Heart right ventricle (tissue), 16 donors: ENCODE measurements around the gene AGAP2. TPM values are rescaled to one million over a fixed set of nuclear protein-coding genes. Genes with fewer than 3 reads are reported as not detected.
"Not testable (repeated sequence)": the region's sequence is repeated elsewhere in the genome, so short reads cannot be mapped to it uniquely, and the experiment has no call there.

Experiments used
- ATAC-seq, 8 donors: fragments of 200-7000 bp; cut with Tn5 transposase; one replicate each; pipeline ENCODE4 v1.9.1; 2020; ENCODE audit warnings: mild to moderate bottlenecking in 8 of 8, moderate library complexity in 8 of 8, moderate number of reproducible peaks in 1 of 8
- DNase-seq, 2 donors: peaks; one replicate each; pipeline ENCODE4 v3.0.0-alpha.2; 2020
- H3K27ac ChIP-seq, 10 donors: fragments of 200-600 bp; sonication (generic) in 2 of 10; one replicate each; pipeline versions ENCODE4 v1.5.0 to v1.8.0; 2020 to 2022; ENCODE audit warnings: mild to moderate bottlenecking in 3 of 10
- H3K27me3 ChIP-seq, 7 donors: fragments of 200-600 bp; one replicate each; pipeline ENCODE4 v1.8.0; 2021 to 2022; ENCODE audit warnings: mild to moderate bottlenecking in 2 of 7
- H3K36me3 ChIP-seq, 9 donors: fragments of 200-600 bp; sonication (generic) in 1 of 9; one replicate each; pipeline versions ENCODE4 v1.5.0 to v1.8.0; 2020 to 2022; ENCODE audit warnings: mild to moderate bottlenecking in 2 of 9
- H3K4me1 ChIP-seq, 9 donors: fragments of 200-600 bp; sonication (generic) in 1 of 9; one replicate each; pipeline versions ENCODE4 v1.5.0 to v1.8.0; 2020 to 2022; ENCODE audit warnings: mild to moderate bottlenecking in 4 of 9
- H3K4me3 ChIP-seq, 10 donors: fragments of 200-600 bp; sonication (generic) in 2 of 10; one replicate each; pipeline versions ENCODE4 v1.5.0 to v1.8.0; 2020 to 2022; ENCODE audit warnings: mild to moderate bottlenecking in 7 of 10, moderate library complexity in 2 of 10
- H3K9me3 ChIP-seq, 11 donors: fragments of 200-600 bp in 10 of 11; sonication (generic) in 2 of 11; one replicate each; pipeline versions ENCODE4 v1.5.0 to v1.8.0; 2013 to 2022; ENCODE audit warnings: mild to moderate bottlenecking in 2 of 11, control low read depth in 1 of 11, moderate library complexity in 1 of 11
- CTCF ChIP-seq, 9 donors: fragments of 200-600 bp; sonication (generic) in 2 of 9; IDR thresholded peaks; one replicate each; pipeline versions ENCODE4 v1.5.0 to v1.8.0; 2021 to 2022; ENCODE audit warnings: antibody characterized with exemption in 9 of 9, mild to moderate bottlenecking in 5 of 9, moderate library complexity in 1 of 9
- WGBS, 2 donors: extraction: QIAGEN DNeasy Blood & Tissue Kit; methylation state at CpG; one replicate each; pipeline ENCODE4 v1.1.7; 2013; ENCODE audit warnings: inconsistent platforms in 1 of 2; 5-methylcytosine and 5-hydroxymethylcytosine counted together
- intact Hi-C, 10 donors: fragments of 100-400 bp; cut with DNase I; formaldehyde crosslinking; loops; one replicate each; pipeline versions ENCODE4 v1.11.1 to v1.14.2; 2022
- microRNA-seq, 2 donors: library from miRNA; unstranded; fragments of <30 nt; microRNA quantifications; one replicate each; pipeline ENCODE4 v1.2.0, GENCODE V29; 2021
- polyA plus RNA-seq, 2 donors: library from polyadenylated mRNA; stranded (reverse); fragments of 200-250 nt; gene quantifications; one replicate each; pipeline ENCODE4 v1.2.3, GENCODE V29; 2013
- total RNA-seq, 10 donors: library from RNA; stranded (reverse); fragmentation: NEBNext Ultra II Directional in 3 of 10; extraction: Animal tissue kit (Norgen Biotek cat#: 25700) in 3 of 10; gene quantifications; one replicate each; pipeline versions ENCODE4 v1.2.1 to v1.2.4, GENCODE V29; 2021 to 2023
- donor health status: Arrhythmogenic right ventricular cardiomyopathy.
- donor health status: ischemic (EF 13 %, LVEDD 7.1; RV severe dilation, severe dysfunction).
- donor health status: healthy with polysubstance abuse.
- donor health status: DM: no; HTN: yes; CAD: no.
- donor health status: DM: no; HTN: no; CAD: no.
- donor health status: ischemic (EF 25% LVEDD 6.9; RV normal size, moderate dysfunction).
- donor health status: ischemic (EF 25% LVEDD 5.7; RV mildly dilated, moderate dysfunction).
- donor health status: healthy.
- donor health status: DM: yes; HTN: yes; CAD: no.
- donor health status: Ischemic cardiomyopathy.
- donor health status: ischemic (EF 35%, LVEDD 5.7; RV mildly dilated, moderate dysfunction).
- donor health status: nonischemic (EF 11% LVEDD 7.7; RV severe dilation, severe dysfunction).
- donor health status: DM: yes; HTN: yes; CAD: no.
- donor health status: PGD.
- donor health status: ischemic (EF 29% LVEDD 5.4; RV normal size, mild dysfunction).
- donor health status: nonischemic (EF 23%, LVEDD 6.1; RV moderate dilation, normal function).

The AGAP2 gene
- total and polyA plus RNA-seq, 12 donors: 3.4 to 17.3 (median 6.6) TPM

GRCh38 chr12:57679697-57680096 lies 58.8 kb downstream of the AGAP2 start:
- ATAC-seq (no peak), DNase-seq (no peak)
- peaks cover 0 to 11% (median 5%) of the 10 kb centered on the region in 7 donors for H3K27me3 ChIP-seq
- TF ChIP-seq CTCF (IDR thresholded peaks at IDR 0.05): no peak
- no peak overlapping the region for H3K4me3 ChIP-seq
- H3K9me3 ChIP-seq: peaks cover 0 to 17% (median 6%) of the 10 kb centered on the region in 11 donors
- H3K4me1 ChIP-seq: no peaks in the 10 kb centered on the region
- intact Hi-C loops: no loop called here
- no peaks in the 10 kb centered on the region for H3K36me3 ChIP-seq
- H3K27ac ChIP-seq: no peak overlapping the region

GRCh38 chr12:57677947-57678346 lies 60.6 kb downstream of the AGAP2 start:
- H3K36me3 ChIP-seq, DNase-seq, ATAC-seq, H3K27me3 ChIP-seq, intact Hi-C loops, H3K27ac ChIP-seq, H3K4me3 ChIP-seq, H3K4me1 ChIP-seq: not testable (repeated sequence)
- 90% methylated on average over 9 of the region's 9 CpGs for WGBS, 2 donors
- H3K9me3 ChIP-seq: peaks cover 0 to 17% (median 6%) of the 10 kb centered on the region in 11 donors

GRCh38 chr12:57674691-57675090 lies 63.9 kb downstream of the AGAP2 start:
- no peak for TF ChIP-seq CTCF (IDR thresholded peaks at IDR 0.05)
- Histone ChIP-seq H3K36me3 (no peaks in the 10 kb centered on the region), H3K9me3 (no peaks in the 10 kb centered on the region), H3K27ac (no peak overlapping the region), H3K27me3 (peaks cover 0 to 9% (median 0%) of the 10 kb centered on the region in 7 donors), H3K4me1 (no peaks in the 10 kb centered on the region), H3K4me3 (no peak overlapping the region)
- no peak for DNase-seq
- WGBS, 2 donors: 89% methylated on average over 28 to 29 of the region's 29 CpGs
- intact Hi-C loops: no loop called here
- no peak for ATAC-seq

Small RNAs within 50 kb of the gene (microRNA-seq; reads per million reads assigned to microRNA genes)
- 0 reads per million in 2 donors for gene MIR6759

Other genes starting within 250 kb of the AGAP2 start
- gene DDIT3, start 218.2 kb downstream of the AGAP2 start, total RNA-seq: 10 to 100 TPM; 11.2 to 34.1 (median 22.0) TPM
- gene DDIT3, start 218.2 kb downstream of the AGAP2 start, polyA plus RNA-seq: 100 to 1,000 TPM in 1 of 2 donors, 10 to 100 TPM in 1; 65.2 to 106 TPM
- 10 to 100 TPM; 22.8 to 46.9 (median 33.5) TPM for gene MBD6, start 215.9 kb downstream of the AGAP2 start, total RNA-seq
- 10 to 100 TPM in 1 of 2 donors, 1 to 10 TPM in 1; 8.8 to 35.4 TPM for gene MBD6, start 215.9 kb downstream of the AGAP2 start, polyA plus RNA-seq
- gene DCTN2, start 191.6 kb downstream of the AGAP2 start, total RNA-seq: 100 to 1,000 TPM in 5 of 10 donors, 10 to 100 TPM in 5; 82.9 to 116 (median 101) TPM
- gene DCTN2, start 191.6 kb downstream of the AGAP2 start, polyA plus RNA-seq: 100 to 1,000 TPM in 1 of 2 donors, 10 to 100 TPM in 1; 45.9 to 174 TPM
- under 1 TPM in 5 of 10 donors, not detected in 5; 0.05 to 0.29 (median 0.07) TPM for gene KIF5A, start 188.7 kb downstream of the AGAP2 start, total RNA-seq
- under 1 TPM; 0.06 to 0.07 TPM for gene KIF5A, start 188.7 kb downstream of the AGAP2 start, polyA plus RNA-seq
- gene PIP4K2C, start 147.6 kb downstream of the AGAP2 start, total RNA-seq: 10 to 100 TPM in 9 of 10 donors, 1 to 10 TPM in 1; 9.6 to 17.2 (median 14.7) TPM
- gene PIP4K2C, start 147.6 kb downstream of the AGAP2 start, polyA plus RNA-seq: 10 to 100 TPM in 1 of 2 donors, 1 to 10 TPM in 1; 5.8 to 13.6 TPM
- gene DTX3, start 133.9 kb downstream of the AGAP2 start, total RNA-seq: 10 to 100 TPM; 16.9 to 30.2 (median 22.2) TPM
- gene DTX3, start 133.9 kb downstream of the AGAP2 start, polyA plus RNA-seq: 10 to 100 TPM; 20.9 to 58.2 TPM
- gene ARHGEF25, start 127.3 kb downstream of the AGAP2 start, total RNA-seq: 10 to 100 TPM in 3 of 10 donors, 1 to 10 TPM in 7; 5.0 to 17.6 (median 7.5) TPM
- 10 to 100 TPM; 13.1 to 49.2 TPM for gene ARHGEF25, start 127.3 kb downstream of the AGAP2 start, polyA plus RNA-seq
- 1 to 10 TPM; 2.0 to 9.3 (median 5.5) TPM for gene B4GALNT1, start 105.5 kb downstream of the AGAP2 start, total RNA-seq
- gene B4GALNT1, start 105.5 kb downstream of the AGAP2 start, polyA plus RNA-seq: 1 to 10 TPM; 2.4 to 5.3 TPM
- gene OS9, start 44.6 kb downstream of the AGAP2 start, total RNA-seq: 100 to 1,000 TPM in 7 of 10 donors, 10 to 100 TPM in 3; 84.9 to 181 (median 113) TPM
- gene OS9, start 44.6 kb downstream of the AGAP2 start, polyA plus RNA-seq: 100 to 1,000 TPM in 1 of 2 donors, 10 to 100 TPM in 1; 96.9 to 173 TPM
- gene TSPAN31, start 6.3 kb upstream of the AGAP2 start, total RNA-seq: 10 to 100 TPM; 21.1 to 37.4 (median 26.9) TPM
- gene TSPAN31, start 6.3 kb upstream of the AGAP2 start, polyA plus RNA-seq: 10 to 100 TPM; 29.8 to 36.6 TPM
- 10 to 100 TPM; 37.0 to 74.0 (median 52.0) TPM for gene CDK4, start 13.6 kb upstream of the AGAP2 start, total RNA-seq
- gene CDK4, start 13.6 kb upstream of the AGAP2 start, polyA plus RNA-seq: 10 to 100 TPM; 21.7 to 61.7 TPM
- 10 to 100 TPM; 11.2 to 15.0 (median 13.3) TPM for gene MARCHF9, start 16.4 kb upstream of the AGAP2 start, total RNA-seq
- 10 to 100 TPM; 14.5 to 20.7 TPM for gene MARCHF9, start 16.4 kb upstream of the AGAP2 start, polyA plus RNA-seq
- gene CYP27B1, start 28.3 kb upstream of the AGAP2 start, total RNA-seq: under 1 TPM in 2 of 10 donors, not detected in 8; 0.81 to 0.95 TPM
- gene CYP27B1, start 28.3 kb upstream of the AGAP2 start, polyA plus RNA-seq: under 1 TPM in 1 of 2 donors, not detected in 1; 0.14 TPM
- gene METTL1, start 33.4 kb upstream of the AGAP2 start, total RNA-seq: 10 to 100 TPM in 2 of 10 donors, 1 to 10 TPM in 8; 5.6 to 15.0 (median 7.9) TPM
- 10 to 100 TPM; 10.9 to 29.4 TPM for gene METTL1, start 33.4 kb upstream of the AGAP2 start, polyA plus RNA-seq
- 1 to 10 TPM; 1.1 to 2.6 (median 1.6) TPM for gene EEF1AKMT3, start 33.9 kb upstream of the AGAP2 start, total RNA-seq
- 1 to 10 TPM; 1.1 to 1.2 TPM for gene EEF1AKMT3, start 33.9 kb upstream of the AGAP2 start, polyA plus RNA-seq
- 10 to 100 TPM; 41.2 to 70.6 (median 52.6) TPM for gene TSFM, start 44.0 kb upstream of the AGAP2 start, total RNA-seq
- 10 to 100 TPM; 22.9 to 58.0 TPM for gene TSFM, start 44.0 kb upstream of the AGAP2 start, polyA plus RNA-seq
- 1 to 10 TPM in 9 of 10 donors, under 1 TPM in 1; 1.00 to 2.9 (median 1.7) TPM for gene AVIL, start 80.0 kb upstream of the AGAP2 start, total RNA-seq
- gene AVIL, start 80.0 kb upstream of the AGAP2 start, polyA plus RNA-seq: 1 to 10 TPM; 1.3 to 8.4 TPM
- gene CTDSP2, start 108.0 kb upstream of the AGAP2 start, total RNA-seq: 100 to 1,000 TPM in 2 of 10 donors, 10 to 100 TPM in 8; 76.4 to 138 (median 86.3) TPM
- gene CTDSP2, start 108.0 kb upstream of the AGAP2 start, polyA plus RNA-seq: 10 to 100 TPM; 31.2 to 31.7 TPM
- gene ATP23, start 202.8 kb upstream of the AGAP2 start, total RNA-seq: 1 to 10 TPM; 2.8 to 8.5 (median 6.4) TPM
- gene ATP23, start 202.8 kb upstream of the AGAP2 start, polyA plus RNA-seq: 10 to 100 TPM in 1 of 2 donors, 1 to 10 TPM in 1; 6.8 to 11.3 TPM